ENCODE measurements around the gene CLDN19.

DNA sequence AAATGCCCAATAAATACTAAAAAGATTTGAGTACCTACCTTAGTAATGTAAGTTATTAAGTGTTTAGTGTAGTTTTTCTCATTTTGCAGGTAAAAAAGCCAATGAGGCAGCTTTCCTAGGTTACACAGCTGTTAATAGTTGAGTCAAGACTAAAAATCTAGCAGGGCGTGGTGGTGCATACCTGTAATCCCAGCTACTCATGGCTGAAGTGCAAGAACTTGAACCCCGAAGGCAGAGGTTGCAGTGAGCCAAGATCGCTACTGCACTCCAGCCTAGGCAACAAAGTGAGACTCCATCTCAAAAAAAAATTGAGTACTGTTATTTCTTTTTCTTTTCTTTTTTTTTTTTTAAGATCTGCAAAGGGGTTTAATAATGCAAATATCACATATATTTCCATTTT lies 50.1 kb downstream of the CLDN19 start:
- no peak for TF ChIP-seq POLR2AphosphoS5 (IDR thresholded peaks at IDR 0.05; ENCODE audit: low read depth, low read length)
- no peak for TF ChIP-seq SIN3A (IDR thresholded peaks at IDR 0.05; ENCODE audit: borderline replicate concordance, insufficient read depth, low read length)
